ENCODE data around the gene HEPN1.

- no peak for TF ChIP-seq EGR1 (IDR thresholded peaks at IDR 0.05)
- no peak for TF ChIP-seq CEBPB (IDR thresholded peaks at IDR 0.05)
- no peak for TF ChIP-seq RAD21 (IDR thresholded peaks at IDR 0.05; ENCODE audit: low read depth)
- no peak for TF ChIP-seq EP300 (IDR thresholded peaks at IDR 0.05; ENCODE audit: borderline replicate concordance)
- TF ChIP-seq TAF1 (IDR thresholded peaks at IDR 0.05; ENCODE audit: low read depth): no peak
- TF ChIP-seq USF1 (IDR thresholded peaks at IDR 0.05): no peak
Measured at GRCh38 chr11:124877631-124877909, 41.5 kb upstream of the HEPN1 start.
